Osteoblast (primary cell): ENCODE results near the gene R3HCC1L. TPM values are rescaled to one million over a fixed set of nuclear protein-coding genes. Genes with fewer than 3 reads are reported as not detected.

Experiments
- DNase-seq: peaks from one replicate; pipeline ENCODE4 v3.0.0; 2011; ENCODE audit warnings: low spot score, mixed read lengths; ENCODE audit not compliant: insufficient read length; ENCODE audit errors: missing footprints
- H2AFZ ChIP-seq: 2 replicates; pipeline ENCODE4 v1.6.0; 2011; ENCODE audit warnings: mild to moderate bottlenecking, low read length
- H3K27ac ChIP-seq: 2 replicates; pipeline ENCODE4 v1.5.1; 2011; ENCODE audit warnings: mild to moderate bottlenecking, low read depth, low read length, moderate library complexity
- H3K27me3 ChIP-seq: 2 replicates; pipeline ENCODE4 v1.6.0; 2012; ENCODE audit warnings: mild to moderate bottlenecking, control low read depth, inconsistent platforms, low read length, moderate library complexity; ENCODE audit not compliant: insufficient read depth
- H3K36me3 ChIP-seq: 2 replicates; pipeline ENCODE4 v1.5.1; 2011; ENCODE audit warnings: mild to moderate bottlenecking, low read length, control low read depth, moderate library complexity; ENCODE audit not compliant: insufficient read depth
- H3K4me1 ChIP-seq: 2 replicates; pipeline ENCODE4 v1.5.1; 2011; ENCODE audit warnings: mild to moderate bottlenecking, low read length, control low read depth, moderate library complexity; ENCODE audit not compliant: insufficient read depth
- H3K4me2 ChIP-seq: 2 replicates; pipeline ENCODE4 v1.6.0; 2011; ENCODE audit warnings: mild to moderate bottlenecking, low read length; ENCODE audit not compliant: insufficient read depth
- H3K4me3 ChIP-seq: fragments of 200-600 bp; sonication (generic); 3 replicates; pipeline ENCODE4 v1.5.1; 2012; ENCODE audit warnings: mild to moderate bottlenecking, low read length, inconsistent platforms; ENCODE audit not compliant: insufficient read depth
- H3K79me2 ChIP-seq: 2 replicates; pipeline ENCODE4 v1.6.0; 2012; ENCODE audit warnings: mild to moderate bottlenecking, low read length, control low read depth, inconsistent platforms; ENCODE audit not compliant: insufficient read depth
- H3K9me3 ChIP-seq: 2 replicates; pipeline ENCODE4 v1.5.1; 2011; ENCODE audit warnings: low read depth, low read length, control low read depth
- H4K20me1 ChIP-seq: 2 replicates; pipeline ENCODE4 v1.6.0; 2012; ENCODE audit warnings: mild to moderate bottlenecking, low read length, control low read depth; ENCODE audit not compliant: insufficient read depth
- total RNA-seq: library from RNA; depleted of rRNA; stranded (reverse); fragments of >200 nt; gene quantifications from 2 replicates; pipeline ENCODE4 v1.2.3, GENCODE V29; 2012
- TF ChIP-seq, protein P1 (sequence below): IDR thresholded peaks from 2 replicates; pipeline ENCODE4 v1.5.1; 2011; ENCODE audit warnings: mild to moderate bottlenecking, low read depth, low read length, moderate library complexity; ENCODE audit errors: extremely low read depth

R3HCC1L gene
- total RNA-seq, 1 donor = 15.9 TPM

DNA sequence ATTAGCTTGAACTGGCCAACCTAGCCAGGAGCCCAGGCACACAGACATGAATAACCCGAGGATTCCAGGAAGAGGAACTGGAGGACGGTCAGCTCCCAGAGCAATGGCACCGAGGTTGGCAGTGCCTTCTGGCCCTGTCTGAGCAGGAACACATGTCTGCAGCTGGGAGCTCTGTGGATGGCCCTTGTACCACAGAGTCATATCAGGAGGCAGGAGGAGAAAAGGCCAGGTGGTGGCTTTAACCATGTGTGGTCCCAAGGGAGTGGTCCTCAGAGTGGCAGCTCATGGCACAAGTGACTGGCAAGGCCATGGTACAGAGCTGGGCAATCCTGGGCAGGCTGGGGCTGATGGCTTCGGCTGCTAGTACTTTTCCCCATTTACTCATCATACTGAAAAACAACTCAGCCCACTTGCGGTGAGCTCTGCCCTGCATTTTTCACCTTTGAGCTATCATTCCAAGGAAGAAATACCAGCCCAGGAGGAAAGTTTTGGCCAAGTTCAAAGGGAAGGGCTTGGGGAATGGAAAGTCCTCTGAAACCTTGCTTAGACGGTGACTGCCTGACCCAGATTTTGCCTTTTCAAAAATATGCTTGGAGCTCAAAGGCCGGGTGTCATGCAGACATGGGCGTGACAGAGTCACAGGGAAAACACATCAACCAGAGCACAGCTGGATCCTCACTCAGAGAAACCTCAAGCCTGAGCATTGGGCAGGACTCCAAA, 159.3 kb downstream of the R3HCC1L start:
- H3K4me3 ChIP-seq = no peak overlapping the region
- peaks cover 26% of the 10 kb centered on the region for H3K27me3 ChIP-seq
- H3K9me3 ChIP-seq = no peaks in the 10 kb centered on the region
- H2AFZ ChIP-seq = no peak overlapping the region
- H3K4me2 ChIP-seq = no peak overlapping the region
- peaks cover 17% of the 10 kb centered on the region for H3K4me1 ChIP-seq
- no peaks in the 10 kb centered on the region for H3K36me3 ChIP-seq
- TF ChIP-seq, protein P1, sequence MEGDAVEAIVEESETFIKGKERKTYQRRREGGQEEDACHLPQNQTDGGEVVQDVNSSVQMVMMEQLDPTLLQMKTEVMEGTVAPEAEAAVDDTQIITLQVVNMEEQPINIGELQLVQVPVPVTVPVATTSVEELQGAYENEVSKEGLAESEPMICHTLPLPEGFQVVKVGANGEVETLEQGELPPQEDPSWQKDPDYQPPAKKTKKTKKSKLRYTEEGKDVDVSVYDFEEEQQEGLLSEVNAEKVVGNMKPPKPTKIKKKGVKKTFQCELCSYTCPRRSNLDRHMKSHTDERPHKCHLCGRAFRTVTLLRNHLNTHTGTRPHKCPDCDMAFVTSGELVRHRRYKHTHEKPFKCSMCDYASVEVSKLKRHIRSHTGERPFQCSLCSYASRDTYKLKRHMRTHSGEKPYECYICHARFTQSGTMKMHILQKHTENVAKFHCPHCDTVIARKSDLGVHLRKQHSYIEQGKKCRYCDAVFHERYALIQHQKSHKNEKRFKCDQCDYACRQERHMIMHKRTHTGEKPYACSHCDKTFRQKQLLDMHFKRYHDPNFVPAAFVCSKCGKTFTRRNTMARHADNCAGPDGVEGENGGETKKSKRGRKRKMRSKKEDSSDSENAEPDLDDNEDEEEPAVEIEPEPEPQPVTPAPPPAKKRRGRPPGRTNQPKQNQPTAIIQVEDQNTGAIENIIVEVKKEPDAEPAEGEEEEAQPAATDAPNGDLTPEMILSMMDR = no peak
- H3K79me2 ChIP-seq = no peaks in the 10 kb centered on the region
- no peaks in the 10 kb centered on the region for H4K20me1 ChIP-seq
- no peak for DNase-seq
- H3K27ac ChIP-seq = no peak overlapping the region

DNA sequence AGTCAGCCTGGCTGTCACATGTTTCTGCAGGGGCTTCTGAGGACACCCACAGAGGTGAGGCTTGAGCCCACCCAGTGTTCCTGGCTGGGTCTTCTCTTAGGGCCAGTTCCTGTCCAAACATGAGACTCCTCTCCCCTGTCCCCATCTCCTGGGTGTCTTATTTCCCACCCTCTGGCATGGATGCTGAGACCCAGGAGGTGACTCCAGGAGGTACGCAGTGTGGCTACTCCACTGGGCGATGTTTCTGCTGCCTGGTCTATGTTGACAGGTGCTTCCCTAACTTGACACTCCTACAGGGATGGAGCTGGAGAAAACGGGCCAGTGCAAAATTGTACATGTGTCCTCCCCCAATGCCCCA, 159.8 kb downstream of the R3HCC1L start:
- DNase-seq = no peak
- H3K4me2 ChIP-seq = no peak overlapping the region
- H3K27ac ChIP-seq = no peak overlapping the region

More for the DNA sequence above, 159.8 kb downstream of the R3HCC1L start:
- H2AFZ ChIP-seq = no peak overlapping the region
- H3K9me3 ChIP-seq = no peaks in the 10 kb centered on the region
- no peaks in the 10 kb centered on the region for H3K36me3 ChIP-seq
- no peaks in the 10 kb centered on the region for H3K79me2 ChIP-seq
- no peaks in the 10 kb centered on the region for H4K20me1 ChIP-seq
- no peak overlapping the region for H3K4me3 ChIP-seq
- H3K27me3 ChIP-seq = peaks cover 28% of the 10 kb centered on the region
- TF ChIP-seq, protein P1 = no peak
- H3K4me1 ChIP-seq = peaks cover 17% of the 10 kb centered on the region

Other genes starting within 250 kb of the R3HCC1L start
- gene CRTAC1, start 104.0 kb upstream of the R3HCC1L start, total RNA-seq = not detected in 2 replicates
- 28.6 and 36.6 TPM in 2 replicates for gene LOXL4, start 133.5 kb downstream of the R3HCC1L start, total RNA-seq